Neutrophil (primary cell): ENCODE measurements around the gene NDUFV1.

Experiments used
- H3K27ac ChIP-seq: fragments of 200-600 bp; sonication (generic); 2 replicates; pipeline ENCODE4 v1.5.1; 2016; ENCODE audit warnings: mild to moderate bottlenecking, moderate library complexity
- H3K27me3 ChIP-seq: fragments of 200-600 bp; sonication (generic); 2 replicates; pipeline ENCODE4 v1.6.0; 2016; ENCODE audit warnings: mild to moderate bottlenecking
- H3K36me3 ChIP-seq: fragments of 200-600 bp; sonication (generic); 2 replicates; pipeline ENCODE4 v1.5.1; 2017
- H3K4me1 ChIP-seq, 2 experiments: fragments of 200-600 bp in 1 of 2; sonication (generic) in 1 of 2; 1 replicate in 1 of 2; 2 replicates in 1 of 2; pipeline versions ENCODE4 v1.5.1 to v1.6.1; 2013 to 2016; ENCODE audit warnings: low read depth in 1 of 2, low read length in 1 of 2, mild to moderate bottlenecking in 1 of 2, moderate library complexity in 1 of 2; ENCODE audit not compliant: control insufficient read depth in 1 of 2, insufficient read depth in 1 of 2
- H3K4me3 ChIP-seq, 2 experiments: fragments of 200-600 bp in 1 of 2; sonication (generic) in 1 of 2; 1 replicate in 1 of 2; 2 replicates in 1 of 2; pipeline ENCODE4 v1.5.1; 2013 to 2016; ENCODE audit warnings: low read depth in 1 of 2, low read length in 1 of 2, mild to moderate bottlenecking in 1 of 2, moderate library complexity in 1 of 2
- H3K9me3 ChIP-seq: fragments of 200-600 bp; sonication (generic); 2 replicates; pipeline ENCODE4 v1.5.1; 2016
- TF ChIP-seq, protein P1 (sequence below): fragments of 200-600 bp; sonication (generic); IDR thresholded peaks from 2 replicates; pipeline ENCODE4 v1.5.1; 2016; ENCODE audit warnings: antibody characterized with exemption

NDUFV1 gene

DNA sequence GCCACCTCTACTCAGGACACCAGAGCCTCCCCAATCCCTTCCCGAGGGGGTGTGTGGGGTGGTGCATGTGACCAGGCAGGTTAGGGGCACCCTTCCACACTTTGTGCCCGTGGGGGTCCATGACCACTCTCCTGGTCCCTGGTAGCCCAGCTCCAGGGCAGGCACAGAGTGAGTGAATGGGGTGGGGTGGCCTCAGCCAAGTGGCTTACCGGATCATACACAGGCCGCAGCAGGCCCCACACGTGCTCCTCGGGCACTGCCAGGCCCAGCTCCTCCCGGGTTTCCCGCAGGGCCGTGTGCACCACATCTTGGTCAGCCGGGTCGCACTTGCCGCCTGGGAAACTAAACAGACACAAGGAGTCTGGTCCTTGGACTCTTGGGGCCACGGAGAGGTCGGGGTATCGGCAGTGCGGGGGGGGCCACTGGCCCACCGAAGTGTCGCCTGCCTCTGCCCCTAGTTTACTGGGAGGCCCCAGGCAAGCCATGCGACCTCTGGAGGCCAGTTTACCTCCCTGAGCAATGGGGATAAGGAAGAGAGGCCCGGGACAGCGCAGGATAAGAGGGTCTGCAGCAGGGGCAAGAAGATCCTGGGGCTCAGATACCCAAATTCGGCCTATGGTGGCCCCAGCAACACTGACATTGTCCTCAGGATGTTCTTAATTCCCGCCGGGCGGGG, 22.1 kb downstream of the NDUFV1 start:
- H3K9me3 ChIP-seq: no peaks in the 10 kb centered on the region
- peak overlapping the region; percentile 83 for H3K27ac ChIP-seq
- peaks cover 6% of the 10 kb centered on the region for H3K27me3 ChIP-seq
- H3K4me1 ChIP-seq: peaks cover 13 to 15% of the 10 kb centered on the region in 2 experiments
- no peaks in the 10 kb centered on the region for H3K36me3 ChIP-seq
- TF ChIP-seq, protein P1, sequence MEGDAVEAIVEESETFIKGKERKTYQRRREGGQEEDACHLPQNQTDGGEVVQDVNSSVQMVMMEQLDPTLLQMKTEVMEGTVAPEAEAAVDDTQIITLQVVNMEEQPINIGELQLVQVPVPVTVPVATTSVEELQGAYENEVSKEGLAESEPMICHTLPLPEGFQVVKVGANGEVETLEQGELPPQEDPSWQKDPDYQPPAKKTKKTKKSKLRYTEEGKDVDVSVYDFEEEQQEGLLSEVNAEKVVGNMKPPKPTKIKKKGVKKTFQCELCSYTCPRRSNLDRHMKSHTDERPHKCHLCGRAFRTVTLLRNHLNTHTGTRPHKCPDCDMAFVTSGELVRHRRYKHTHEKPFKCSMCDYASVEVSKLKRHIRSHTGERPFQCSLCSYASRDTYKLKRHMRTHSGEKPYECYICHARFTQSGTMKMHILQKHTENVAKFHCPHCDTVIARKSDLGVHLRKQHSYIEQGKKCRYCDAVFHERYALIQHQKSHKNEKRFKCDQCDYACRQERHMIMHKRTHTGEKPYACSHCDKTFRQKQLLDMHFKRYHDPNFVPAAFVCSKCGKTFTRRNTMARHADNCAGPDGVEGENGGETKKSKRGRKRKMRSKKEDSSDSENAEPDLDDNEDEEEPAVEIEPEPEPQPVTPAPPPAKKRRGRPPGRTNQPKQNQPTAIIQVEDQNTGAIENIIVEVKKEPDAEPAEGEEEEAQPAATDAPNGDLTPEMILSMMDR: no peak
- H3K4me3 ChIP-seq: peak overlapping the region; percentile 74 to 80

DNA sequence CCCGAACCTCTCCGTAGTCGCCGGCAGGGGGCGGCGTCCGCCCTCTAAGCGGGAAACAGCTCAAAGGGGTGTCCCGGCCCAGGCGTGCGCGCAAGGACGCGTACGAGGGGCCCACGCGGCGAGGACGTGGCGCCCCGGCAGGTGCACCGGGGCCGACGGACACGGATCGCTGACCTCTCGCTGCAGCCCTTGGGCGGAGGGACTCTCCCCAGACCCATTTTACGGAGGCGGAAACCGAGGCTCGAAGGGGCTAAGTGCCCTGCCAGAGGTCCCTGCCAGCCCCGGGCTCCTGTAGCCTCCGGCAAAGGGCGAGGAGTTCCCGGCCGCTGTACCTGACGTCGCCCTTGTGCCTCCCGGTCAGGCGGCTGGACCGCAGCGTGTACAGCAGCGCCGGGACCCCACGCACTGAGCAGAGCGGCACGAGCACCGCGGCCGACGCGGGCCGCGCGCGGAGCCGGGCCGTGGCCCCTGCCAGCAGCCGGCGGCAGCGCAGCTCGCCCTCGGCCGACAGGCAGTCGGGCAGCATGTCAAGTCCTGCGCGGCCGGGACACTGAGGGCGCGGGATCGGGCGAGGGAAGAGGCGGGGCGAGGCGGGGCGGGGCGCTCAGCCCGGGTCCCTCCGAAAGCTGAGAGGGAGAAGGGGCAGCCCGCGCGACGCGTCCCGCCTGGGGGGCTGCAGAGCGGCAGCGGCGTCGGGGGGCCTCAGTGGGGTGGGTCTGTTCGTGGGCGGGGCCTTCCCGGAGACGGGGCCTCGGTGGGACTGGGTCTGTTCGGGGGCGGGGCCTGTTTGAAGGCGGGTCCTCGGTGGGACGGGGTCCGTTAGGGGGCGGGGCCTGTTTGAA, 22.9 kb downstream of the NDUFV1 start, which contains the start of gene NUDT8:
NUDT8 (minus strand) TSS at position 552 of the 842 bp plus-strand sequence; CDS start at position 526, 26 bp downstream.
- TF ChIP-seq, protein P1: peak; percentile 88
- H3K4me1 ChIP-seq: peaks cover 13 to 15% of the 10 kb centered on the region in 2 experiments
- H3K9me3 ChIP-seq: no peaks in the 10 kb centered on the region
- peaks cover 6% of the 10 kb centered on the region for H3K27me3 ChIP-seq
- no peaks in the 10 kb centered on the region for H3K36me3 ChIP-seq
- peak within 1 kb of the TSS; percentile 74 to 80 for H3K4me3 ChIP-seq
- H3K27ac ChIP-seq: peak within 1 kb of the TSS; percentile 83

DNA sequence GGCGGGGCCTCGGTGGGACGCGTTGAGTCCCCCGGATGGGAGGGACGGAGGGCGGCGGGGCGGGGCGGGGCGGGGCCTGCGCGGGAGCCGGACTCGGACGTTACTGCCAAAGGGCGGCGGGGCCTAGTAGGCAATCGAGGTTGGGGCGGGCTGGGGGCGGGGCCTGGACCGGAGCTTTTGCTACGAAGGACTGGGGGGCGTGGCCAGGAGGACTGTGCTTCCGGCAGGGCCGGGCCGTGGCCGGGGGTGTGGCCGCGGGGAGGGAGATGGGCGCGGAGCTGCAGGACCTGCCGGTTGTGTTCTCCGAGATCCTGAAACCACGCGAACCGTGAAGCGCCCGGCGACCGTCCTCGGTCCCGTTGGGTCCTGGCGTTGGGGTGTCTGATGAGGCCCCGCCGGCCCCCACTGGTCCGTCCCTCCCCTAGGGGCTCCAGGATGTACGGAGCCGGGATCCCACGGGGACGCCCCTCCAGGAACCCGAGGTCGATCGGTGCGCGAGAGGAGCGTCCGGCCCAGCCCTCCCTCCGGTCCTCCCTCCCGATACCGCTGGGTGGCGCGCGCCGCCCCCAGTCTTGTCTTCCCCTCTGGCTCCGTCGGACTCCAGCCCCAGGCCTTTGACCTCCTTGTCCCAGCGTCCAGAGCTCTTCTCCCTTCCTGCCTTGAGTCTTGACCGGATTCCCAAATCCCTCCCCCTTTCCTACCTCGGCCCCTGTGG, 23.6 kb downstream of the NDUFV1 start:
- no peaks in the 10 kb centered on the region for H3K36me3 ChIP-seq
- H3K4me3 ChIP-seq: peak overlapping the region; percentile 74 to 80
- peaks cover 6% of the 10 kb centered on the region for H3K27me3 ChIP-seq

DNA sequence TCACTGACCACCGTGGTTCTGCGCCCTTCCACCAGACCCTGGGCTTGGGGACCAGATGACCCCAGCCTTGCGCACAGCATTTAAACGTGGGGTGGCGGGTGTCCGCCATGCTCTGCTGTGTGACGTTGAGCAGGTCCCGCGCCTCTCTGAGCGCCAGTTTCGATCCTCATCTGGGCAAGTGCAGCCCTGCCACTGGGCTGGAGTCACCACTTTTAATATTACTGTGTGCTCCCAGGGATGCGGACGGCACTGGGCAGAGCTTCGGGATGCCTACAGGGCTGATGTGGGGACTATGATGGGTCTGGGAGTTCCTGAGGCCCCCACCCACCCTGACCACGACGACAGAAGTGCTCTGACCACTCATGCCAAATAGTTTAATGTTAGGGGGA, 24.2 kb downstream of the NDUFV1 start:
- Histone ChIP-seq H3K27ac (peak overlapping the region; percentile 83), H3K36me3 (no peaks in the 10 kb centered on the region), H3K4me3 (peak overlapping the region; percentile 74 to 80), H3K27me3 (peaks cover 6% of the 10 kb centered on the region), H3K9me3 (no peaks in the 10 kb centered on the region), H3K4me1 (peaks cover 13 to 15% of the 10 kb centered on the region in 2 experiments)
- TF ChIP-seq, protein P1: no peak

More for the DNA sequence above, 23.6 kb downstream of the NDUFV1 start:
- Histone ChIP-seq H3K27ac (peak overlapping the region; percentile 83), H3K4me1 (peaks cover 13 to 15% of the 10 kb centered on the region in 2 experiments), H3K9me3 (no peaks in the 10 kb centered on the region)
- TF ChIP-seq, protein P1: peak; percentile 53

DNA sequence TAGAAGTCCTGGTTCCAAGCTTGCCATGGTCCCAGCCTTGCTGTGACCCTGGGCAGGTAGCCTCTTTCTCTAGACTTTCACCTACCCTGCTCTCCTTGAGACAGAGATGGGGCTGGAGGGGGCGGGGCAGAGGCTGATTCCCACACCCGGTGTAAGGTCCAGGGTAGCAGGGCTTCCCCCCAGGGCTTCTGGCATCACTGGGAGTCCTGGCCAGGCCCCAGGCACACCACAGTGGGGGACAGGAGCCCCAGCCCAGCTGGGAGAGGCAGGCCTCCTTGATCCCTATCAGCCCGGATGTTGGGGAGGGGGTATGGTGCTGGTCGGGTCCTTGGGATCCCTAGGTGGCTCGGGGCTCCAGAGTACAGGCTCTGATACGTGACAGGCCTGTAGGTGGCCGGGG, 24.7 kb downstream of the NDUFV1 start:
- Histone ChIP-seq H3K27me3 (peaks cover 6% of the 10 kb centered on the region), H3K4me1 (peaks cover 13 to 15% of the 10 kb centered on the region in 2 experiments), H3K27ac (no peak overlapping the region), H3K9me3 (no peaks in the 10 kb centered on the region), H3K36me3 (no peaks in the 10 kb centered on the region), H3K4me3 (no peak overlapping the region)
- TF ChIP-seq, protein P1: no peak
